ENCODE results near the gene ADGRE1.

The ADGRE1 gene

GRCh38 chr19:6862673-6863078, 24.7 kb upstream of the ADGRE1 start:
- Histone ChIP-seq H3K9me3 (ENCODE audit: control insufficient read depth, insufficient read depth, low read depth, low read length) (no peaks in the 10 kb centered on the region), H3K4me1 (ENCODE audit: control insufficient read depth, insufficient read depth, low read length) (no peaks in the 10 kb centered on the region), H3K36me3 (ENCODE audit: control insufficient read depth in 2 of 2, insufficient read depth in 1 of 2, low read length in 2 of 2) (no peaks in the 10 kb centered on the region), H3K27ac (ENCODE audit: extremely low read depth, low read depth, low read length) (no peak overlapping the region), H3K4me3 (ENCODE audit: low read depth, low read length) (peak overlapping the region; percentile 20; the same call in 1 of the 2 replicates)
- ChIA-PET POLR2A (interaction anchor here (0.6 kb wide), 3 partner anchors 138 to 727 kb away, joined by 3 to 6 read pairs (median 5); partner anchors contain the start of gene ACSBG2), CTCF (interaction anchor here (0.6 to 5.2 kb wide), 35 partner anchors 10 to 875 kb away, joined by 3 to 49 read pairs (median 4); partner anchors contain the start of genes GPR108, SH2D3A and TRIP10)
- TF ChIP-seq ZNF184 (tag by site-specific recombination; IDR thresholded peaks at IDR 0.05), result no peak
- TF ChIP-seq ZSCAN16 (tag by site-specific recombination; IDR thresholded peaks at IDR 0.05), result no peak
- no peak for TF ChIP-seq ZNF155 (tag by site-specific recombination; IDR thresholded peaks at IDR 0.05)
- no peak for TF ChIP-seq ZNF362 (tag by site-specific recombination; IDR thresholded peaks at IDR 0.05)
- no peak for TF ChIP-seq PATZ1 (tag by site-specific recombination; IDR thresholded peaks at IDR 0.05)
- TF ChIP-seq ZBTB6 (tag by site-specific recombination; IDR thresholded peaks at IDR 0.05), result no peak
- no peak for TF ChIP-seq YY1 (tag by site-specific recombination; IDR thresholded peaks at IDR 0.05)
- no peak for TF ChIP-seq ZNF513 (tag by site-specific recombination; IDR thresholded peaks at IDR 0.05)
- no peak; the same call in 1 of the 2 replicates for TF ChIP-seq KLF8 (tag by site-specific recombination; IDR thresholded peaks at IDR 0.05)
- TF ChIP-seq ZSCAN4 (tag by site-specific recombination; IDR thresholded peaks at IDR 0.05), result peak; percentile 74
- TF ChIP-seq PRDM2 (tag by site-specific recombination; IDR thresholded peaks at IDR 0.05; ENCODE audit: borderline replicate concordance), result no peak
- TF ChIP-seq HOXD13 (CRISPR knock-in tag; IDR thresholded peaks at IDR 0.05; ENCODE audit: borderline replicate concordance), result no peak
- peak; percentile 73 for TF ChIP-seq EGR2 (tag by site-specific recombination; IDR thresholded peaks at IDR 0.05; ENCODE audit: low read depth)
- no peak for TF ChIP-seq ZNF549 (tag by site-specific recombination; IDR thresholded peaks at IDR 0.05)
- no peak for TF ChIP-seq PBX3 (CRISPR knock-in tag; IDR thresholded peaks at IDR 0.05)
- TF ChIP-seq ZNF169 (tag by site-specific recombination; IDR thresholded peaks at IDR 0.05), result no peak
- no peak for TF ChIP-seq ZNF785 (tag by site-specific recombination; IDR thresholded peaks at IDR 0.05)
- no peak for TF ChIP-seq ZBTB48 (tag by site-specific recombination; IDR thresholded peaks at IDR 0.05)
- no peak for TF ChIP-seq OVOL3 (tag by site-specific recombination; IDR thresholded peaks at IDR 0.05)
- no peak for TF ChIP-seq TRIM28 (IDR thresholded peaks at IDR 0.05; ENCODE audit: borderline replicate concordance, low read length)
- TF ChIP-seq TCF7L2 (IDR thresholded peaks at IDR 0.05; ENCODE audit: borderline replicate concordance, low read depth, low read length), result no peak
- no peak for TF ChIP-seq BCL11A (tag by site-specific recombination; IDR thresholded peaks at IDR 0.05; ENCODE audit: low read depth)
